Occipital lobe (tissue), 2 donors: ENCODE measurements around the gene SRP54. TPM values are rescaled to one million over a fixed set of nuclear protein-coding genes. Genes with fewer than 3 reads are reported as not detected.
"Not testable (repeated sequence)": the region's sequence is repeated elsewhere in the genome, so short reads cannot be mapped to it uniquely, and the experiment has no call there.

ENCODE experiments used
- DNase-seq: peaks from one replicate; lab custom pipeline; 2025; lab: John Stamatoyannopoulos, UW
- total RNA-seq: library from RNA; depleted of rRNA; stranded (reverse); fragments of >200 nt; gene quantifications from one replicate; pipeline ENCODE4 v1.2.3, GENCODE V29; 2014

SRP54 gene
- total RNA-seq, 1 donor from 2014 or later, result 60.8 TPM

- no peak for DNase-seq
Measured at GRCh38 chr14:34983148-34983760, 462 bp downstream of the SRP54 start.

- DNase-seq, result no peak
Measured at GRCh38 chr14:34983786-34984185, 994 bp downstream of the SRP54 start.

GRCh38 chr14:34985740-34986139 is 2.9 kb downstream of the SRP54 start:
- no peak for DNase-seq

GRCh38 chr14:34987180-34987579 is 4.4 kb downstream of the SRP54 start:
- no peak for DNase-seq

- DNase-seq, result no peak
Measured at GRCh38 chr14:34989762-34990161, 7.0 kb downstream of the SRP54 start.

- DNase-seq, result no peak
Measured at GRCh38 chr14:34993426-34993825, 10.6 kb downstream of the SRP54 start.

- no peak for DNase-seq
Measured at GRCh38 chr14:34994668-34995067, 11.9 kb downstream of the SRP54 start.

- DNase-seq, result no peak
Measured at GRCh38 chr14:34997762-34998161, 15.0 kb downstream of the SRP54 start.

GRCh38 chr14:34999500-34999899 is 16.7 kb downstream of the SRP54 start:
- no peak for DNase-seq

GRCh38 chr14:35001621-35002020 is 18.8 kb downstream of the SRP54 start:
- DNase-seq, result no peak

GRCh38 chr14:35004839-35005238 is 22.0 kb downstream of the SRP54 start:
- no peak for DNase-seq

GRCh38 chr14:35016568-35016967 is 33.8 kb downstream of the SRP54 start:
- no peak for DNase-seq

GRCh38 chr14:35020713-35021112 is 37.9 kb downstream of the SRP54 start:
- no peak for DNase-seq

- DNase-seq, result no peak
Measured at GRCh38 chr14:35028435-35028834, 45.6 kb downstream of the SRP54 start.

GRCh38 chr14:35032562-35032961 is 49.8 kb downstream of the SRP54 start:
- no peak for DNase-seq

- no peak for DNase-seq
Measured at GRCh38 chr14:35034440-35034833, 51.6 kb downstream of the SRP54 start.

GRCh38 chr14:35034944-35035554 is 52.3 kb downstream of the SRP54 start:
- DNase-seq, result not testable (repeated sequence)

- not testable (repeated sequence) for DNase-seq
Measured at GRCh38 chr14:35038312-35038711, 55.5 kb downstream of the SRP54 start.

- DNase-seq, result no peak
Measured at GRCh38 chr14:35042632-35043031, 59.8 kb downstream of the SRP54 start.

- no peak for DNase-seq
Measured at GRCh38 chr14:35043046-35043445, 60.3 kb downstream of the SRP54 start.

GRCh38 chr14:35044939-35045797 is 62.4 kb downstream of the SRP54 start:
- no peak for DNase-seq

- no peak for DNase-seq
Measured at GRCh38 chr14:35045798-35046047, 62.9 kb downstream of the SRP54 start.
